Subcutaneous abdominal adipose tissue (tissue), 5 donors: Measurements from ENCODE around the gene EPHA1.

ENCODE experiments used
- H3K27ac ChIP-seq: one replicate; pipeline ENCODE4 v1.7.0; 2013; ENCODE audit warnings: low read depth, mild to moderate bottlenecking, inconsistent platforms, low read length, moderate library complexity
- H3K27me3 ChIP-seq, 5 donors: one replicate each; pipeline ENCODE4 v1.7.0; 2013; ENCODE audit warnings: low read length in 5 of 5, inconsistent platforms in 1 of 5; ENCODE audit not compliant: control insufficient read depth in 5 of 5, insufficient read depth in 4 of 5
- H3K36me3 ChIP-seq, 5 donors: one replicate each; pipeline ENCODE4 v1.7.0; 2013; ENCODE audit warnings: low read length in 5 of 5; ENCODE audit not compliant: control insufficient read depth in 5 of 5, insufficient read depth in 5 of 5
- H3K4me1 ChIP-seq, 5 donors: one replicate each; pipeline ENCODE4 v1.7.0; 2013; ENCODE audit warnings: low read length in 5 of 5, mild to moderate bottlenecking in 3 of 5, moderate library complexity in 1 of 5; ENCODE audit not compliant: control insufficient read depth in 5 of 5, insufficient read depth in 5 of 5
- H3K4me3 ChIP-seq, 5 donors: one replicate each; pipeline ENCODE4 v1.7.0; 2013; ENCODE audit warnings: low read length in 5 of 5, low read depth in 1 of 5
- H3K9ac ChIP-seq, 5 donors: one replicate each; pipeline ENCODE4 v1.7.0; 2013; ENCODE audit warnings: low read length in 5 of 5, mild to moderate bottlenecking in 4 of 5, moderate library complexity in 3 of 5
- H3K9me3 ChIP-seq, 5 donors: one replicate each; pipeline ENCODE4 v1.7.0; 2013; ENCODE audit warnings: low read length in 5 of 5; ENCODE audit not compliant: control insufficient read depth in 5 of 5
- donor health status: healthy.
- donor health status: healthy.
- donor health status: healthy.
- donor health status: healthy.
- donor health status: healthy.

Gene EPHA1

DNA sequence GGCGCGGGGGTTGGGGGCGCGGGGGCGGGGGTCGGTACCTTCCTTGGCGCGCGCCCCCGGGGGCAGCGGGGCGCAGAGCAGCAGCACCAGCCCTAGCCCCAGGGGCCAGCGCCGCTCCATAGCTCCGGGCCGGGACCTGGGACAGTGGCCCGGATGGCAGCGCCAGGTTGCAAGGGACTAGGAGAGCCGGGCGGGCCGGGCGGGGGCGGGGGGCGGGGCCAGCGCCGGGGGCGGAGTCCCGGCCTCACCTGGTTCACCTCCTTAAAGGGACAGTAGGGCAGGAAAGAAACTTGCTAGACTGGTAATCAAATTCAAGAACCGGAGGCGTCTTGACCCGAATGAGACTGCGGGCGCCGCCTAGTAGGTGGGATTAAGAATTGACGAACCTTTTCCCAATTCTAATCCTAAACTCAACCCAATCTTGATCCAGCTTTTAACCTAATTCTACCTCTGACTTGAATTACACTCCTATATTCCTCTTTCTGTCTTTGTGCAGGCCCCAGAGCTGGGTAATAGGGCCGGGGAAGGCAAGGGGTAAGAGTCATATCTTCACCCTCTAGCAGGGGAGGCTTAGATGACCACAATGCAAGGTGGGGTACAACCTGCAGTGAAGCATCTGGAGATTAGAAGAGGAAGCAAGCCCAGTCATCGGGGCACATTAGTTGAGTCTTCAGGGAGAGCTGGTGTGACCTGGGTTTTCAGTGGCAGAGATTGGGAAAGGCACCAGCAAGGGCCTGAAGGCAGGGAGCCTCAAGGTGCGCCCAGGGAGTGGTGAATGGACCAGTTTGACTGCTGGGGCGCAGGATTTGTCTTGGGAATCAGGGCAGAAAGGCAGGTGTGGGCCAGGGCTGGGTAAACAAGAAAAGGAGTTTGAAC, at the start of gene EPHA1:
TSS of gene EPHA1 (minus strand) at position 171 of the 876 bp plus-strand sequence. CDS start at position 120, 51 bp downstream.
- Histone ChIP-seq H3K27me3 (no peaks in the 10 kb centered on the region), H3K4me1 (peaks cover 6 to 42% (median 32%) of the 10 kb centered on the region in 5 donors), H3K9ac (no peak within 1 kb of the TSS), H3K36me3 (no peaks in the 10 kb centered on the region), H3K9me3 (no peaks in the 10 kb centered on the region), H3K27ac (no peak within 1 kb of the TSS), H3K4me3 (peak within 1 kb of the TSS in 2 of 5 donors; percentile 24 to 26)

DNA sequence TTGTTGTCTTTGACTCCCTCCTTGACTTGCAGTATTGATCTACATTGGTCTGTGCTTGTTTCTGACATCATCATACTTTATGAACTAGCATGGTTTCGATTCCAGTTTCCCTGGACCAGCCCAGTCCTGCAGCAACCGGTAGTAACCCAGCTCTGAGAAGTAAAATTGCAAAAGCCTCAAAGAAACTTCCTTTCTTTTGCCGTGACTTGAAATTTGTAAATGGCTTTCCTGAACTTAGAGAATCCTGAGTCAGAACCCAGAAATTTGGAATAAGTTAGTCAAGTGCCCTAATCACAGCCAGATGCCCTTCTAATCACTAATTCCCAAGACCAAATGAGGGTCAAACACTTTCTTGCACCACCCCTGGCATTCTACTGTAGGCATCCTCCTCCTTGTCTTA, 49.6 kb upstream of the EPHA1 start:
- no peaks in the 10 kb centered on the region for H3K36me3 ChIP-seq
- H3K4me3 ChIP-seq, result no peak overlapping the region
- no peak overlapping the region for H3K27ac ChIP-seq
- H3K4me1 ChIP-seq, result peaks cover 0 to 5% (median 2%) of the 10 kb centered on the region in 5 donors
- no peak overlapping the region for H3K9ac ChIP-seq
- no peaks in the 10 kb centered on the region for H3K9me3 ChIP-seq
- no peaks in the 10 kb centered on the region for H3K27me3 ChIP-seq

DNA sequence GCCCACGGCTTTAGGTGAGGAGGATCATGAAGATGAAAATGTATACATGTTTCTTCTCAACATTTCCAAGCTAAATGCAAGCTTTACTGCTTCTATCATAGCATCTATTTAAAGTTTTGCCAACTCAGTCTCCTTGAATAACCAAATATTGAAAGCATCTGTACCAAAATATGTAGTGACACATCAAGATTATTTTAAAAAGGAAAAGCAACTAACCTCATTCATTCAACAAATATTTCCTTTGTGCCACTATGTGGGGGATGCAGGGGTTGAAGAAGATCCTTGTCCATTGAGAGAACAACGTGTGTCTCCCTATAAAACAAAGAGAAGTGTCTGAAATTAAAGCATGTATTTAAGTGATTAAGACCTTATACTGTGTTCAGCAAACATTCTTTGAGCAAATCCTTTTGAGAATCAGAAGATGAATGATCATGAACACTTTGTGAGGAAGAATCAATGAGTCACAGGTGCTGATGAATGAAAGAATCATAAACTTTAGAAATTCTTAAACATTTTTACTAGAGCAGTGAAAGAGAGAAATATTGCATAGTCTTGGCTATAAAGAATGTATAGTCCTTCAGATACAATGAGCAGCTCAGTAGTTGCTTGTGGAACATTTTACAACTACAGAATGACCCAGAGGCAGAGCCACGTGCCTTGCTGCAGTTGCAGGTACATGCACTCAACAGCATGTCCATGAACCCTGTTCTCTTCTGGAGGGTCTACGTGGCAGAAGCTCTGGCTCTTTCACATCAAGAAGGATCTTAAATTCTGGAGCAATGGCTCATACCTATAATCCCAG, 48.5 kb upstream of the EPHA1 start:
- H3K4me3 ChIP-seq, result no peak overlapping the region
- H3K27ac ChIP-seq, result no peak overlapping the region
- no peaks in the 10 kb centered on the region for H3K27me3 ChIP-seq
- peaks cover 0 to 5% (median 2%) of the 10 kb centered on the region in 5 donors for H3K4me1 ChIP-seq
- H3K36me3 ChIP-seq, result no peaks in the 10 kb centered on the region
- no peaks in the 10 kb centered on the region for H3K9me3 ChIP-seq
- no peak overlapping the region for H3K9ac ChIP-seq

DNA sequence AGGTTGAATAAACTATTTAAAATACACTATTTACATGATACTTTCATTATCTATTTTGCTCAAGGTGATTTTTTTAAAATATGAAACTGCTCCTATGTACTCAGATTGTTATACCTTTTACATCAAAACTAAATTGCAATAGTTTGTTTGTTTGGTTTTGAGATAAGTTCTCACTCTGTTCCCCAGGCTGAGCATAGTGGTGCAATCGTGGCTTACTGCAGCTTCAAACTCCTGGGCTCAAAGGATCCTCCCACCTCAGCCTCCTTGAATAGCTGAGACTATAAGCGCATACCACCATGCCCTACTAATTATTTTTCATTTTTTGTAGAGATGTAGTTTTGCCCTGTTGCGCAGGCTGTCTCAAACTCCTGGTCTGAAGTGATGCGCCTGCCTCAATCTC, 47.3 kb upstream of the EPHA1 start:
- Histone ChIP-seq H3K9ac (no peak overlapping the region), H3K27ac (no peak overlapping the region), H3K4me1 (peaks cover 0 to 5% (median 2%) of the 10 kb centered on the region in 5 donors), H3K27me3 (no peaks in the 10 kb centered on the region), H3K36me3 (no peaks in the 10 kb centered on the region), H3K9me3 (no peaks in the 10 kb centered on the region), H3K4me3 (no peak overlapping the region)

DNA sequence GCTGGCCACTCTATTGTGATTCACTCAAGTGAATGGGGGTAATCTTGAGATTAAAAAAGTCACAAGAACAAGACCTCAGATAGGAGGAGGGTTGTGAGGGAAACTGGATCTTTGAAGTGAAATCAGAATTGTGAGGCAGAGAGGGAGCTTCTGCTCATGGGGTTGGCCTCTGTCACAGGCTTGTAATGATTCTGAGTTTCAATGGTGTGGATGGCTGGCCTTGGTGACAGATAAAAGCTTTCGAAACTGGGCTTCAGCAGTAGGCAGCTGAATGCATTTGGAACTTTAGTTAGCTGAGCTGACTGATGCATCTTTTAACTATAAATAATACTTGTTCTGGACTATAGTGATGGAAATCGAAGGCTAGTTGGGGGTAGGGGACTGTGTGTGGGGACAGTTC, 46.8 kb upstream of the EPHA1 start:
- Histone ChIP-seq H3K9ac (no peak overlapping the region), H3K27me3 (no peaks in the 10 kb centered on the region), H3K36me3 (no peaks in the 10 kb centered on the region), H3K4me3 (no peak overlapping the region), H3K4me1 (peaks cover 0 to 5% (median 2%) of the 10 kb centered on the region in 5 donors), H3K27ac (no peak overlapping the region), H3K9me3 (no peaks in the 10 kb centered on the region)

DNA sequence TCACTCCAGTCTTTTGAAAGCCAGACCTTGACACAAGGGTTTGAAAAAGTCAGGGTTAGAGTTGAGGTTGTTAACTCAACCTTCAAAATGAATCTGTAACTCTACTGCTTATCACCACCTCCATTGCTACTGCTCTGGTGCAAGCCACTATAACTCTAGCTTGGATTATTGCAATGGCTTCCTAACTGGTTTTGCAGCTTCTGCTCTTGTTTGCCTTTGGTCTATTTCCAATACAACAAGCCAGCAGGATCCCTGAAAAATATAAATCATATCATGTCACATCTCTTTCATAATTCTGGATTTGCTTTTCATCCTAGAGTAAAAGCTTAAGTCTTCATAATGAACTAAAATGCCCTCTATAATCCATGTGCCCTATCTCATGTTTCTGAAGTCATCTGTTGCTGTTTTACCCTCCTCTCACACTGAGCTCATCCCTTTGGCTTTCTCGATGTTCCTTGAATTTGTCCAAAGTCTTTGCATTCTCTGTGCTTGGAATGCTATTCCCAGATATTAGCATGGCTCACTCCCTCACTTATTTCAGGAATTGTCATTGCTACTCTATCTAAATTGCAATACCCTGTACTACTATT, 45.5 kb upstream of the EPHA1 start:
- no peaks in the 10 kb centered on the region for H3K9me3 ChIP-seq
- no peak overlapping the region for H3K9ac ChIP-seq
- H3K4me3 ChIP-seq, result no peak overlapping the region
- peaks cover 0 to 5% (median 2%) of the 10 kb centered on the region in 5 donors for H3K4me1 ChIP-seq
- no peaks in the 10 kb centered on the region for H3K36me3 ChIP-seq
- H3K27me3 ChIP-seq, result no peaks in the 10 kb centered on the region
- H3K27ac ChIP-seq, result no peak overlapping the region

DNA sequence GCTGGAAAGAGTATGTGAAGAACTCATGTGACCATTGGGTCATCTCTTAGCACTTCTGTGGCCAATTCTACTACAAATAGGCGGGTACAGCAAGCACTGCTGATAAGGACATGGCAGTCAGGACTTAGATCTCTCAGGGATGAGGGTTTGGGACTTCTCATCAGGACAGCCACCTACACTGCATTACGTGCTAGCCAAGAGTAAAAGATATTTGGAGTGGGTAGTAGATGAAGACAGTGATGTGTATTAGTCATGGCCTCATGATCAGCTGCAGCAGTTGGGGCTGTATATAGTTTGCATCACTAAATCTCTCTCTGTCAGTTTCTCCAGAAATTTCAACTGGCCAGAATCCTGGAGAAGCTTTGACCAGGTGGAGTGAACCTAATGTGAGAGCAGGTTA, 43.8 kb upstream of the EPHA1 start:
- Histone ChIP-seq H3K27me3 (no peaks in the 10 kb centered on the region), H3K9me3 (no peaks in the 10 kb centered on the region), H3K27ac (no peak overlapping the region), H3K36me3 (no peaks in the 10 kb centered on the region), H3K4me1 (peaks cover 0 to 5% (median 0%) of the 10 kb centered on the region in 5 donors), H3K9ac (no peak overlapping the region), H3K4me3 (no peak overlapping the region)

DNA sequence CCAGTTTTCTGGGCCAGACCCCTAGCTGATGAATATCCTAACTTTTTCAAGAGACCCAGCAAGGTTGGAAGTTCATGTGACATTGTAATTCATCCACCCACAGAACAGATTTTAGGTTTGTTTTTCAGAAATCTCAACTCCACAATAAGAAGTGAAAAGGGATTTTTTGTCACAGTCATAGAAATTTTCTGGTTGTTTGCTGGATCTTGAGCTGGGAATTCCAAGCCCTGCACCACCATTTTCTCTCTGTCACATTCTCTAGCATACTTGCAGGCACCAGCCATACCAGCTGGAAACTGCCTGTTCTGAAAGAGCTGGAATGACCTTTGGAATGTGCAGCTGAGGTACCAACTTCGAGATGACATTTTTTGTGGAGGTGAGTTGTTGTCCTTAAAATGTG, 43.1 kb upstream of the EPHA1 start:
- no peak overlapping the region for H3K4me3 ChIP-seq
- H3K4me1 ChIP-seq, result peaks cover 0 to 5% (median 0%) of the 10 kb centered on the region in 5 donors
- no peak overlapping the region for H3K9ac ChIP-seq
- H3K27me3 ChIP-seq, result no peaks in the 10 kb centered on the region
- no peaks in the 10 kb centered on the region for H3K9me3 ChIP-seq
- H3K36me3 ChIP-seq, result no peaks in the 10 kb centered on the region
- no peak overlapping the region for H3K27ac ChIP-seq

DNA sequence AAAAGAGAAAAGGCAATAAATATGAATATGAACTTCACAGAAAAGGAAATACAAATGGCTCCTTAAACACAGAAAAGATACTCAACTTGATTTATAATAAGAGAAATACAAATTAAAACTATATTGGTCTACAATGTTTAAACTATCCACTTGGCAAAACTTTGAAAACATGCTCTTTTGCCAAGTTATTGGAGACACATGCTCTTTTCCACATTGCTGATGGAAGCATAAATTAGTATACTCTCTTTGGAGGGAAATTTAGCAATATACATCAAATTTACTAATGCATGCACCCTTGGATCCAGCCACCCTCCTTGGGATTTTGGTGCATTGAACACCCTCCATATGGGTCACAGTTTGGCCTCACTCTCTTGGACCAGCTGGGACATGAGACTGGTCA, 42.5 kb upstream of the EPHA1 start:
- H3K9me3 ChIP-seq, result no peaks in the 10 kb centered on the region
- H3K9ac ChIP-seq, result no peak overlapping the region
- no peaks in the 10 kb centered on the region for H3K27me3 ChIP-seq
- no peak overlapping the region for H3K27ac ChIP-seq
- H3K36me3 ChIP-seq, result no peaks in the 10 kb centered on the region
- peaks cover 0 to 5% (median 0%) of the 10 kb centered on the region in 5 donors for H3K4me1 ChIP-seq
- no peak overlapping the region for H3K4me3 ChIP-seq

DNA sequence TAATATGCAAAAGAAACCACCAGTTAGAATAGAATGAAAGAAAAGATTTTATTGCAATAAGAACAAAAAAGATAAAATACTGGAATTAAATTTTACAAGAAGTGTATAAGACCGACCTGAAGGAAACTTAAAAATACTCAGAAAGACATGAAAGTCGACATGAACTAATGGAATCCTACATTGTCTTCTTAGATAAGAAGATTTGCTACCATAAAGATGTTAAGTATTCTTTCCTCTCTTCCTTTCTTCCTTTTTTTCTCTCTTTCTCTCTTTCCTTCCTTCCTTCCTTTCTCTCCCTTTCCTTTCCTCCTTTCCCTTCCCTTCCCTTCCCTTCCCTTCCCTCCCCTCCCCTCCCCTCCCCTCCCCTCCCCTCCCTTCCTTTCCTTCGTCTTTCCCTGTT, 41.1 kb upstream of the EPHA1 start:
- no peak overlapping the region for H3K9ac ChIP-seq
- H3K4me1 ChIP-seq, result peaks cover 0 to 5% (median 0%) of the 10 kb centered on the region in 5 donors
- H3K27me3 ChIP-seq, result no peaks in the 10 kb centered on the region
- no peak overlapping the region for H3K27ac ChIP-seq
- H3K4me3 ChIP-seq, result no peak overlapping the region
- no peaks in the 10 kb centered on the region for H3K9me3 ChIP-seq
- H3K36me3 ChIP-seq, result no peaks in the 10 kb centered on the region
